ENCODE measurements around the gene CLEC20A.

CLEC20A gene

DNA sequence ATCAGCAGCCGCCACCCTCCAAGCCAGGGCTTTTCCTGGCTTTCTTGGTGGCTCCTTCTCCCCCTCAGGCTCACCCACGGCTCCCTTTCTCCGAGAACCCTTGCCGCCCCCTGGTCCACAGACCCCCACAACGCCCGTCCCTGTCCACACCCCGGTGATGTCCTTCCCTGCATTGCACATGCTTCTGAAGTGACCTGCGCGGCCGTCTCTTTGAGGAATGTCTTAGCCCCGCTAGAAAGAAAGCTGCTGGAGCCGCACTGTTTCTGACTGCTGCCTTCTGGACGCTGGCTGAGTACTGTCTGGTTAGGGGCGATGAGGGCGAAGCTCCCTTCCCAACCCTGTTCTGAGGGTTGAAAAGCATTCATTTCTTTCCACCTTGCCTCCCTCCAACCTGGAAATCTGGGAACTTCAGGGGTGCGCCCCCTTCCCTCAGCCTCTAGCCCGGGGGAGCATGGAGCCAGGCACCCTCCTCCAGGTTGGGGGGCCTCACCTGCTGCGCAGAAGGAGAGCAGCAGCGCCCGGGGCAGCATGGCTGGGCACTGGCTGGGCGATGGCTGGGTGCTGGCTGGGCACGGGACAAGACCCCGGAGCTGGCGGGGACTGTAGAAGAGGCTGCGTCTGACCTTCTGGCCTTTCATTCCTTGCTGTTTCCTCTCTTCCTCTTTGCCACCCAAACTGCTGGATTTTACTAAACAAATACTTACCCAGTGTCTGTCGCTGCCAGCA, at the start of gene CLEC20A:
TSS of gene CLEC20A (minus strand) at position 555 of the 726 bp plus-strand sequence. CDS start at position 530, 25 bp downstream.
- no peak for DNase-seq

DNA sequence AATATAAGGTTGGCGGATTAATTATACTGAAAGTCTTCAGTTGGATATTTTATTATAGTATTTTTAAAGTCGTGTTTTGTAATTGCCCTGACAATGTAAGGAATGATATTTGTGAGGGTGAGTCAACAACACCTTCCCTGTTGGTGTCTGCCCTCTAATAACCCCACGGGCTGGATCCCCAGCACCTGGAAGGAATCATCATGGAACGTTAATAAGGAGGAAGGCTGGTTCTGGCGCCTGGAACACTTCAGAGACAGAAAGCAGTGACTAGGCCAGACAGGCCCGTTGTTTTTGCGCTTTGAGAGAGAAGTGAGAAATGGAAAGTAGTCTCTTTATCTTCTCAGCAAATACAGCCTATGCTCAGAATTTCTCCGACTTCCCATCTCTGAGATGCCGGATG, 47.8 kb upstream of the CLEC20A start:
- peak; percentile 45 for DNase-seq

DNA sequence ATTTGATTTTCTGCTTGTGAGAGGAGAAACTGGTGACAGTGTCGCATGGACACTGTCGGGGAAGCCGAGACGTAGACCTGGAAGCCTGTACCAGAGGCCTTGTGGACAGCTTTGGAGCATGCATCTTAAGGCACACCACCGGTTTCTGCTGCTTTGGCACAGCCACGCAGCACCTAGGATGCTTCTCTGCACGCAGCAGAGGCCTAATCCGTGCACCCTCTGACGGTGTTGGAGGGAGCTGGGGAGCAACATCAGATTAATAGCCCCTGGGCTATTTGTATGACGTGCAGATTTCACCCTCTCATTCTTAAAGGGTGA, 46.5 kb upstream of the CLEC20A start:
- DNase-seq, result no peak

DNA sequence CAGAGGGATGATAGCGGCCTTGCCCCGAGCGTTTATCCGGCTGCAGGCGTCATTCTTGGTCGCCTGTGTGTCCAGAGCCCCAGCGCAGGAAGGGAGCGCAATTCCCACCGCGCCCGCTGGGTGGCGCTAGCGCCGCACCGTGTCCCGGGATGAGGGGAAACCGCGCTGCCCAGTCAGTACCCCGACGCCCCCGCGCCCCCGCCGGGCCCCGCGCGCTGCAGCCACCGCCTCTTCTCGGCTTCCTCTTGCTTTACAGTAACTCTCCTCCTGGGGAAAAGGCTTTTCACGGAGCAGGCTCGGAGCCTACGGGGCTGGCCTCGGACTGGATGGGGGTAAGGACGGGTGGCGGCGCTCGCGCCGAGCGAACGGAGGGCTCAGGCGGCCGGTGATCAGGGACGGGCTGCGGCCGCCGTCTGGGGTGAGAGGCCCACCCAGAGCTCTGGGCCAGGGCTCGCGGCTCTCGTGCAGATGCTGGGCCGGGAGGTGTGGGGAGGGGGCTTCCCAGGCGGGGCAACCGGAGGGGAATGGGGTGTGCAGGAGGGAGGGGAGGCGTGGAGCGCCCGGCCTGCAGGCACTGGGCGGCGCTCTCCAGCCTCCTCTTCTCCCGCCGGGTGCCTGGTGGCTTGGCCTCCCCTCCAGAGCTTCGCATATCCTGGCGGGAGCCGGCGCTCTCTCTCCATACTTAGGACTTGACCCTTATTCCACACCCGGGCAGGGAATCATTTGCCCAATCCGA, 46.0 kb upstream of the CLEC20A start:
- DNase-seq, result peak; percentile 92

DNA sequence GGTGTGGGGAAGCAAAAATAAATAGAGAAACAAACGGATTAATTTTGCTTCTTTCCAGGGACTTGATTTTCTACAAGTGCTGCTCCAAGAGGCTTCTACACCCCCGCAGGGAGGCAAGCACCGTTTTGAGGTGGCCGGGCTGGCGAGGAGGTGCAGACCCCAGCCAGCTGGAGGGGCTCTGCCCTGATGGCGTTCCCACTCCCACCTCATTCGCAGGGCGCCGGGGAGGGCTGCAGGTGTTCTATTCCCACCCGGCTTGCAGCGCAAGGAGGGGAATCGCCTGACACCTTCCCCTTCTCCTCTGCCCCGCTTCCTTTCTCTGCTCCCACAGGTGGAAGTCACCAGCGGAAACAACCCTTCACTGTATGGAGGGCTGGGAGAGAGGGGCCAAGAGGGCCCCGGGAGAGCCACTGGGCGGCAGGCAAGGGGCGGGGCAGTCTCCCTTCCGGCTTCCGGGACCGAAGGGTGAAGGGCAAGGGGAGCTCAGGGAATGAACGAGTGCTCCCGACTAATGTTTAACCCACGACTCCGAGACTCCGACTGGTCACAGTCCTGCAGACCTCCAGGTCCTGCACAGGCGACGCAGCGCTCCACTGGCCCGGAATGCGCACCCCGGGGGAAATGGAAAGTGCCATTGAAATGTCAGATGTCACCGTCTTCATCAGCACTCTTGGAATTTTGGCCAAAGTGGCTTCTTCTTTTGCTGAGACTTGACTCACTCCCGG, 45.2 kb upstream of the CLEC20A start:
- no peak for DNase-seq

DNA sequence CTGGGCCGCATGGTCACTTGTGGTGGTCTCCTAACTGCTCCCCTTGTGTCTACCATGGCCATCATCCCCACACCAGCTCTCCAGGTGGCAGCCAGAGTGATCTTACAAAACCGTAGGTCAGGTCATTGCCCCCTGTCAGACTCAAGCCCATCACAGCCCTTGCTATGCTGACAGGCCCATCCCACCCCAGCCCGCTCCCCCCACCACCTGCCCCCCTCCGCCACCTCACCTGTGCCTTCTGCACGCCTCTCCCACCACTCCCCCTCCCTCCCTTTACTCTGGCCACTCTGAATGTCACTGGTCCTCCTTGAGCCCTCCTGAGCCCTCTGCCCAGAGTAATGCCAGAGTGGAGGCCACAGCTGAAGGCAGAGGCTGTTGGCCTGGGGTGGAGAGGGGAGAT, 44.6 kb upstream of the CLEC20A start:
- no peak for DNase-seq

DNA sequence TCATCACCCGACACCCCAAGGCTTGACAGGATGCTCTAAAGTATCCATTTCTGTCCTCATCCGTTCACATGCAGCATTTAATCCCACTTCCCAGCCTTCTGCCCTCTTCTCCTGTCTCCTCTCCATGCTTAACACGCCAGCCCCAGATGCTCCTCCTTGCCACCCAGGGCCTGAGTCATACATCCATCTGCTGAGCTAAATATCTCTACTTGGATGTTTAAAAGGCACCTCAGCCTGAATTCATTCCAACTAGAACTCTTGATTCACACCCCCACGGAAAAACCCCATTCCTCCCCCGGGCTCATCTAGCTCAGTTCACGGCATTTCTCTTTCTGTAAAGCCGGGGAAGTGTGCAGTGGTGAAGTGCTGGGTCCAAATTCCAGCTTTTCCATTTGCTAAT, 43.9 kb upstream of the CLEC20A start:
- DNase-seq, result peak; percentile 88

DNA sequence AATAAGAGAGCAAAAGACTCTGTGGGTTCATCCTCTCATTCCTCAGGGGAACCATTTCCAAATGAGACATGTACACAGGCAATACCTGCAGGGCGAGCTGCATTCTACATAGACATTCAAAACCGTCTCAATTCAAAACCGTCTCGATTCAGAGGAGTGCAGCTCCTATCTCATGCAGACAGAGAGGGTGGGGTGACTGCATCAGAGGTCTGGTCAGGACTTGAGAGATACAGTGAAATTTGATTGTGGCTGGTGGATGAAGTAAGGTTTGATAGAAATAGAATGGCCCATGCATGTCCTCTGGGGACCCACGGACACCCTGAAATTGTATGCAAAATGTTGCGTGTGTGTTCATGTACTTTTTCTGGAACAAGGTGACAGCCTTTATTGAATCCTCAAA, 43.4 kb upstream of the CLEC20A start:
- DNase-seq, result no peak

DNA sequence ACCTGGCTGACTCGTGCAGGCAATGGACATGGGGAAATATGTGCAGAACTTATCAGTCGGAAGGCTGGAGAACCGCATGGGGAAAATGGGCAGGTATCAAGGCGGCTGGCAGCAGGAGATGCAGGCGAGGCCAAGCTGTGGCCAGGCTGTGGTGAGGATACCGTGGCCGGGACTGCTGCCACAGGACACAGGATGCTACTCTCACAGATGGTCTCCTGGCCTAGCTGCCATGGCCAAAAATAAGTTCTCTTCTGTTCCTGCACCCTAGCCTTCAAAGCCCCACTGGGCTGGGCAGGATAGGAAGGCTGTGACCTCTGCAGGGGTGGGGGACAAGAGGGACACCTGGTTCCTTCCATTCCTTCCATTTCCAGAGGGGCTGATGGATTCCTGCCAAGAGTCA, 42.5 kb upstream of the CLEC20A start:
- DNase-seq, result no peak

DNA sequence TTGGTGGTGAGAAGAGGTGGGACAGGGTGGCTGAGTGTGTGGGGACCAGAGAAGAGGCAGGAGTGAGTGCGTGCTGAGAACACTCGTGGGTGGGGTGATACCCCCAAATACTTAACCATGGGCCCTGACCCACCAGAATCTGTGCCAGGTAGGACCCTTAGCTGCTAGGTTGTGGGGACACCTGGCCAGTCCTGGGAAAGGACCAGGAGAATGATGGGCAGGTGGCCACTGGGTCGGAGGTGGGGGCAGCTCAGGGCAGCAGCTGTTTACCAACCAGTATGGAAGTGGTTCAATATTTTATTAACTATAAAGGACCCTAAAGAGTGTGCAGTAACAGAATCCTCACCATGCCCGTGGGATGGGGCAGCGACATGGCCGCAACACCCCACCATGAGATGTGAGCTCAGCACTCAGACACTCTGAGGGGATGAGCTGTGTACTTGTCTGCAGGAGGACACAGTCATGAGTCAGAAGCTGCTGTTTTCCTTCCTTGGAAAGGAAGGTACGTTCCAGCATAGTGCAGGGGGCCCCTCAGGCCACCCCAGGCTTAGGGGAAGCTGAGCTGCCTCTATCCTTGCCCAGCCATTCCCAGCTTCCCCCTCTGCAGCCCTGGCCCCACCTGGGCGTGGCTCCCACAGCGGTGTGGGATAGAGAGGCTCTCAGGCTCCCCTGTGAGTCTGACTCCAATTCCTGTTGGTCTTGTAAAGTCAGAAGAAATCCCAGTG, 41.6 kb upstream of the CLEC20A start:
- DNase-seq, result peak; percentile 90

DNA sequence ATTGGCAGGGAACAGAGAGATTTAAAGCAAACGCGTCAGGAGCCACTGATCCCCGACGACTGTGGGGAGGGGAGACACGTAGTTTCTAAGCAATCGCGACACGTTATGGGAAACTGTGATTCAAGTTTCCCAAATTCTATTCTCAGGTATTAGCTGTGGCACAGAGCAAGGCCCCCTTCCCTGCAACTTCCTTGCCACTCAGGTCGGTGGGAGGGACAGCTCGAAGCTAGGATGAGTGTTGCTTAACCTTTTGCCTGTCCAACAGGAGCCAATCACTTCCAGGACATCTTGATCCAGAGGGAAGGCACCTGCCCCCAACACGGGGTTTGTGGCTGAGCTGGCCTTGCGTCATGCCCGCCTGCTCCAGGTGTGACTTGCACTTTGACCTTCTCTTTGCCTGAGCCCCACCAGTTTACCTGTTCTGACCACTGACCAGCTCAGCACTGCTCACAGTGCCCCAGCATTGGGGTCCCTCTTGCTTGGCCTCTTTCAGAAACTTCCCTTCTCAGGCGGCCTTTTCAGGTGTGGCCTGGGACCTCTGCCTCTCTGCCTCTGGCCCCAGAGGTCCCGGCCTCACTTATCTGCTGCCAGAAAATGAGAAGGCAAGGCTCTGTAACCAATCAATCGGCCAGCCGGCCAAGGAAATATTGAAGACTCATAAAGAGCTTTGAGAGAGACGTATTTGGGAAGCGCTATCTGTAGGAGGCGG, 40.8 kb upstream of the CLEC20A start:
- DNase-seq, result no peak

DNA sequence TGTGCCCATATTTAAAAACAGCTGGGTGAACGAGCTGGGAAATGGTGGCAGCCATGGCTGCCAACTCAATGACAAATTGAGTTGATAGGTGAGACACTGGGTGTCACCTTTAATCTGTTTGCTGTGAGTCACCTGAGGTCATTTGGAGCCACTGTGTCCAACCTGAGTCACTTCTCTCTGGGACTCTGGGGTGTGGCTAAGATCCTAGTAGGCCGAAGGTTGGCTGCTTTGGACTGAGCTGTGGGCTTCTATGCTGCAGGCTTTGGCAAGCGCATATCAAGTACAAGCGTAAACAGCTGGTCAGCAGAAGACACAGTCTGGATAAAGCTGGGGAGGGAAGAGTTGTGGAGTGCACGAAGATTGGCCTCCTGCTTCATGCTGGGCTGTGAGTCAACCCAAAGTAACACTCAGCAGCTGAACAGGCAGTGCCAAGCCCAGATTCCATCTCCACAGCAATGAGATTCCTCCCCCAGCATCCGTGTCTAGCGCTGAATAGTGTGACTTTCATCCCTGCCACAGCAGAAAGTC, 40.1 kb upstream of the CLEC20A start:
- peak; percentile 94 for DNase-seq

DNA sequence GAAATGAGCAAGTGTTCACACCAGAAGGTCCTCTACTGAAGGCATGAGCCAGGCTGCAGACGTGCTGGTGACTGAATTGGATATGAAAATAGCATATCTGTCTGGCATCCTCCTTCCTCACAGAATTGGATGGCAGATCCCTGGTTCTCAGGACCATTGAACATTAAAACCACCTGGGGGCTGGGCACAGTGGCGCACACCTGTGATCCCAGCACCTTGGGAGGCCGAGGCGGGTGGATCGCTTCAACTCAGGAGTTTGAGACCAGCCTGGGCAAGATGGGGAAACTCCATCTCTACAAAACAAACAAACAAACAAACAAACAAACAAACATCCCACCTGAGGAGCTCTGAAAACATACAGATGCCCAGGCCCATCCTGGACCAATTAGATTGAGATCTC, 39.6 kb upstream of the CLEC20A start:
- DNase-seq, result no peak

DNA sequence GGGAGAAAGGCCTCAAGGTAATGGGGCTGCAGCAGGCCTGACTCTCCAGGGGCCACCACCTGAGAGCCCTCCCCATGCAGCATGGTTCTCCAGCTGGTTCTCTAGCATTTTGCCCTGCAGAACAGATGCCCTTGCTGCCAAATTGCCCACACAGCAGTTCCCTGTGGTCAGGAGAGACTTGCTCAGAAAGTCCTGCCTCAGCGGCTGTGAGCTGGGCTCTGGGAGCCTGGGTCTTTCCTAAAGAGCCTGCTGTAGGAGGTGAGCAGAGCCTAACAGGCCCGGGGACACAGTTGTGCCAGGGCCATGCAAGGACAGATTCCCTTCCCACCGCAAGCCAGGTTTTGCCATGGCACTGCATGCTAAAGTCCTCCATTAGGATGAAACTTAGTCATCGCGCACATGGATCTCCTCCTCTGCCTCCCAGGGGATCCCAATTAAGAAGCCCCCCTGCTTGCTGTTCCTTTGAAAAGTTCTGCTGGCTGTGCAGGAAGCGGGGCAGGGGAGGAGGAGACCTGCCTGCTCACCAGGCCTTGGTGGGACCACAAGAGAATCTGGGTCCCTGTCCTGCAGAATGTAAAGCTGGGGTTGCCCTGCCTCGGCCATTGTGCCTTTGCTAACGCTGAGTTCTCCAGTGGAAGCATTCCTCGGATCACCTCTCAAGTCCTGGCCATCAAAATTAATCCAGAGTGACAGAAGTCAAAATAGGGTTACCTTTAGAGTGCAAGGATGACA, 37.5 kb upstream of the CLEC20A start:
- DNase-seq, result no peak

DNA sequence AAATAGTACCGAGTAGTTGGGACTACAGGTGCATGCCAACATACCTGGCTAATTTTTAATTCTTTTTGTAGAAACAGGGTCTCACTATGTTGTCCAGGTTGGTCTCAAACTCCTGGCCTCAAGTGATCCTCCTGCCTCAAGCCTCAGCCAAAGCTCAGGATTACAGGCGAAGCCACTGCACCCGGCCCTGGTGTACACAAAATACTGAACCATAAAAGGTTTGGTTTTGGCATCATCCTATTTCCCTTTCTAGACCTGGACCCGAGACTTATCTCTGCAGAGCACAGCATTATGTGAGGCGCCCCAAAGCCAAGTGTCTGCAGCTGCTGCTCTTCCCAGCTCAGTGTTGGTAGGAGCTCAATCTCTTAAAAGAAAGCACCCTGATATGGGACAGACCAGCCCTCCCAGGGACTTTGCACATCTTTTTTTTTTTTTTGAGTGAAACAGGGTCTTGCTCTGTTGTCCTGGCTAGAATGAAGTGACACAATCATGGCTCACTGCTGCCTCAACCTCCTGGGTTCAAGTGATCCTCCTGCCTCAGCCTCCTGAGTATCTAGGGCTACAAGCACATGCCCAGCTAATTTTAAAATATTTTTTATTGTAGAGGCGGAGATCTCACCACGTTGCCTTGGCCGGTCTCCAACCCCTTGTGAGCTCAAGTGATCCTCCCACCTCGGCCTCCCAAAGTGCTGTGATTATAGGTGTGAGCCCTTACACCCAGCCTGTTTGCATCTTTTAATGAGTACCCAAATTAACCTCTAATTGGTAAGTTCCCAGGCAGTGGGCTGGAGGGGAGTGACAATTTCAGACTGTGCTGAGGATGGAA, 36.6 kb upstream of the CLEC20A start:
- DNase-seq, result no peak

DNA sequence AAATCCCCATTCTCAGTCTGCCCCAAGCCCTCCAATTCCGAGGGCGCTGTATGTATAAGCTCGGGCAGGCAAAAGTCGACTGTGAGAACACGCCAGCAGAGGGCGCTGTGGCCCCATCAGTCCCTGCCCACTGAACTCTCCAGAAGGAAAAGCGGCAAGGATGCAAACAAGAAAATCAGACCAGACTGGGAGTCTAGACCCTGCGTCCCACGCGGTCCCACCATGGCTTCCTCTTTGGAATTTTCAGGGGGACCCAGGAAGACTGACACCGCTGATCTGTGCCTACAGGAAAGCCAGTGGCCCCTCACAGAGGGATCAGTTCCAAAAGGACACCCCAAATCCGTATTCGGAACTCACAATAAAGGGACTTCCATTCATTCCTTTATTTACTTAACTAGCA, 35.6 kb upstream of the CLEC20A start:
- peak; percentile 75 for DNase-seq

DNA sequence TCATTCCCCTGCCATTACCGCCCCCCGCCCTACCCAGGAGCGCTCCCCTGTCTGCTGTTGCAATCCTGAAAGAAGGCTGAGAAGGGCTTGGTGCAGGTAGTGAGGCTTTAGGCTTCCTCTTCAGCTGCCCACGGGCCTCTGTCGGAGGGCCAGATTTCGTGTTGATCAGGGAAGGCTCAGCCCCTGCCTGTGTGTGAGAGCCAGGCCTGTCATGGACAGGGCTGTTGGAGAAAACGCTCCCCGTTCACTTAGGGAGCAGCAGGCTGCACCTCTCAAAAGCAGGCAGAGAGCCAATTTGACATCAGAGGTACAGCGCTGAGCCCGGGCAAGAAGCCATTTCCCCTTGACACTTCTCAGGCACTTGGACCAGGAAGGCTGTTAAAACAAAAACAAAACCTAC, 35.1 kb upstream of the CLEC20A start:
- no peak for DNase-seq

DNA sequence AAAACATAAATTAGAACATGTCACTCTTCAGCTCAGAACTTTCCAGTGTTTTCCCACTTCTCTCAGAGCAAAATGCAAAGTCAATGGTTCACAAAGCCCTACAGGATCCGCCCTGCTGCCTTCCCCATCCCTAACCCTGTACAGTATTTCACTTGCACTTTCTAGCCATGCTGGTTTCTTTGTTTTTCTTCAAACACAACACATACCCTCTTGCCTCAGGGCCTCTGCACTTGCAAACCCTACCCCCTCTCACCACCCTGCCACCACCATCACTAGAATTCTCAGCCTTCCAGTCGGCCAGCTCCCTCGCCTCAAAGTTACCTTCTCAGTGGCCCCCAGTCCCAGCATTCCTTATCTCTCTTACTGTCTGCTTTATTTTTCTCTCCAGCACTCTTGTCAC, 33.7 kb upstream of the CLEC20A start:
- no peak for DNase-seq

DNA sequence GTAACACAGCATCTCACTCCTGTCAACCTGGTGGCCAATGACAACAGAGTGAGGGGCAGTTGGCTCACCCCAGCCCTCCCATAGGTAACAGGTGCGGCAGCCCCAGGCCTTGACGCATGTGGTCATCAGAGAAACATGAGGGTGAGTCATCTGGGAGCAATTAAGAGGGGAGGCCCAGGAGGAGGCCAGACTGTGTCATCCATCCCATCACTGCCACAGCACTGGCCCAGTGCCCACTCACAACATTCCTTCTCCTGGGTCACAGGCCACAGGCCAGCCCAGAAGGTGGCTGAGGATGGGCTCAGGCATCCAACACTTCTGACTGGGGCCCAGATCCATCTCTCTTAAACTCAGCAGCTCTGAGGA, 33.3 kb upstream of the CLEC20A start:
- DNase-seq, result peak; percentile 81

DNA sequence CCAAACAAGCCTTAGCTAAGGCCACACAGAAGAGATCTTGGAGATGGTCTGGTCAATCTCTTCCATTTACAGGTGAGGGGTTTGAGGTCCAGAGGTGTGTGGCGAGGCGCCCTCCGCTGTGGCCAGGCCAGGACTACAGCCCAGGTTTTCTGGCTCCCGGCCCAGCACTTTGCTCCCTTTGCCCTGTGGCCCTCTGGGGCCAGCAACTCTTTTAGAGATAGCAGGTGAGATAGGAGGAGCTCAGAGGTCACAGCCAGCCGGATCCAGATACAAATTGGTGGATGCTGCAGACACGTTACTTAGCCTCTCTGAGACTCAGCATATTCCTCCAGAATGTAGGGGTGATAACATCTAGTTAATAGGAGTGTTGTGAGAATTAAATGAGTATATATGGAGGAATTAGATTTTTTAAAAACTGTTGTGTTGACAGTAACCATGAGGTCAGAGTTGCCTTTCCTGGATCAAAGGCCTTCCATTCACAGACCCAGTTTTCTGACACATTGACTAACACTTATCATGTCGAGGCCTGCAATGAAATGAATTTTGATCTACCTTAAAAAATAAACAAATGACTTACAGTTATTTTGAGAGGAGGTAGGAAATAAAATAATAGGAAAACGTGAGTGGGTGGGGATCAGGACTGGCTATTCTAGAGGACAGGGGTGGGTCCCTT, 32.7 kb upstream of the CLEC20A start:
- no peak for DNase-seq

Measured in fibroblast of skin of right biceps (primary cell).